WTC11 (cell line): ENCODE measurements around the gene CRYGN. TPM values are rescaled to one million over a fixed set of nuclear protein-coding genes. Genes with fewer than 3 reads are reported as not detected.

ENCODE experiments used
- ATAC-seq: fragments of 200-7000 bp; cut with Tn5 transposase; 2 replicates; pipeline ENCODE4 v1.10.0; 2021; ENCODE audit warnings: mild to moderate bottlenecking, moderate library complexity
- CTCF ChIA-PET: fragments of 300-600 bp; sonication (Branson Sonifier 250); formaldehyde crosslinking; loops from one replicate; lab custom pipeline; 2021; ENCODE audit warnings: antibody characterized with exemption; lab: Charles Lee
- POLR2A ChIA-PET: fragments of 350-600 bp; sonication (Branson Sonifier 250); formaldehyde crosslinking; loops from one replicate; lab custom pipeline; 2021; ENCODE audit warnings: antibody characterized with exemption; lab: Charles Lee
- DNase-seq: peaks from one replicate; pipeline ENCODE4 v3.0.0; 2021; ENCODE audit warnings: low spot score
- H3K27ac Mint-ChIP-seq: 2 replicates; pipeline ENCODE4 v1.8.0; 2021; ENCODE audit warnings: mixed read lengths
- H3K27me3 Mint-ChIP-seq: 2 replicates; pipeline ENCODE4 v1.8.0; 2021; ENCODE audit warnings: low read depth, mild to moderate bottlenecking, moderate library complexity, mixed read lengths
- H3K36me3 Mint-ChIP-seq: 2 replicates; pipeline ENCODE4 v1.8.0; 2021; ENCODE audit warnings: mixed read lengths
- H3K4me1 Mint-ChIP-seq: 2 replicates; pipeline ENCODE4 v1.8.0; 2022; ENCODE audit warnings: mixed read lengths
- H3K4me3 Mint-ChIP-seq: 2 replicates; pipeline ENCODE4 v1.8.0; 2021; ENCODE audit warnings: mild to moderate bottlenecking, moderate library complexity, mixed read lengths
- H3K9me3 Mint-ChIP-seq: 2 replicates; pipeline ENCODE4 v1.8.0; 2021; ENCODE audit warnings: mixed read lengths
- ATF1 ChIP-seq: sonication (generic); formaldehyde crosslinking; IDR thresholded peaks from 2 replicates; pipeline ENCODE4 v1.8.1; 2023; ENCODE audit warnings: mild to moderate bottlenecking, moderate library complexity, missing genetic modification reagents
- ESRRA ChIP-seq: sonication (generic); formaldehyde crosslinking; IDR thresholded peaks from 2 replicates; pipeline ENCODE4 v1.8.1; 2022; ENCODE audit warnings: mild to moderate bottlenecking, missing genetic modification reagents, borderline replicate concordance
- ETV6 ChIP-seq: sonication (generic); formaldehyde crosslinking; IDR thresholded peaks from 2 replicates; pipeline ENCODE4 v1.8.1; 2022; ENCODE audit warnings: mild to moderate bottlenecking, missing genetic modification reagents
- GRHL2 ChIP-seq: fragments of 250-450 bp; sonication (Bioruptor Pico); IDR thresholded peaks from 2 replicates; pipeline ENCODE4 v1.8.0; 2022; ENCODE audit warnings: mild to moderate bottlenecking, moderate library complexity; ENCODE audit not compliant: insufficient replicate concordance, severe bottlenecking
- HMGA2 ChIP-seq: fragments of 250-450 bp; sonication (Bioruptor Pico); IDR thresholded peaks from 2 replicates; pipeline ENCODE4 v1.4.0; 2021; ENCODE audit warnings: mild to moderate bottlenecking, moderate library complexity
- NFYB ChIP-seq: sonication (generic); formaldehyde crosslinking; conservative IDR thresholded peaks from 2 replicates; pipeline ENCODE4 v1.8.0; 2022; ENCODE audit warnings: low read depth, missing genetic modification reagents
- NR2C2 ChIP-seq: sonication (generic); formaldehyde crosslinking; IDR thresholded peaks from 2 replicates; pipeline ENCODE4 v1.8.0; 2022; ENCODE audit warnings: mild to moderate bottlenecking, missing genetic modification reagents
- TCF7 ChIP-seq: sonication (generic); formaldehyde crosslinking; IDR thresholded peaks from 2 replicates; pipeline ENCODE4 v1.8.0; 2022; ENCODE audit warnings: mild to moderate bottlenecking, low read depth, missing genetic modification reagents, moderate library complexity
- TEAD1 ChIP-seq: sonication (generic); formaldehyde crosslinking; IDR thresholded peaks from 2 replicates; pipeline ENCODE4 v1.8.0; 2022; ENCODE audit warnings: mild to moderate bottlenecking, missing genetic modification reagents
- ZNF232 ChIP-seq: sonication (generic); formaldehyde crosslinking; IDR thresholded peaks from 2 replicates; pipeline ENCODE4 v1.8.0; 2022; ENCODE audit warnings: mild to moderate bottlenecking, missing genetic modification reagents
- ZNF317 ChIP-seq: sonication (generic); formaldehyde crosslinking; IDR thresholded peaks from 2 replicates; pipeline ENCODE4 v1.8.1; 2023; ENCODE audit warnings: low read depth, mild to moderate bottlenecking, moderate library complexity, missing genetic modification reagents, borderline replicate concordance
- ZNF396 ChIP-seq: fragments of 250-450 bp; sonication (Bioruptor Pico); IDR thresholded peaks from 2 replicates; pipeline ENCODE4 v1.8.0; 2021; ENCODE audit warnings: mild to moderate bottlenecking, moderate library complexity, borderline replicate concordance
- ZNF416 ChIP-seq: fragments of 250-450 bp; sonication (Bioruptor Pico); IDR thresholded peaks from 2 replicates; pipeline ENCODE4 v1.9.0; 2021; ENCODE audit warnings: mild to moderate bottlenecking, inconsistent platforms
- ZNF423 ChIP-seq: fragments of 250-450 bp; sonication (Bioruptor Pico); IDR thresholded peaks from 2 replicates; pipeline ENCODE4 v2.1.2; 2022; ENCODE audit warnings: mild to moderate bottlenecking, moderate library complexity
- total RNA-seq: library from RNA; stranded (reverse); gene quantifications from 3 replicates; pipeline ENCODE4 v1.2.3, GENCODE V29; 2021
- TF ChIP-seq, protein P1 (sequence below): sonication (generic); formaldehyde crosslinking; IDR thresholded peaks from 2 replicates; pipeline ENCODE4 v1.8.1; 2022; ENCODE audit warnings: low read depth, mild to moderate bottlenecking, moderate library complexity, missing genetic modification reagents, borderline replicate concordance
- TF ChIP-seq, protein P2 (sequence below): sonication (generic); formaldehyde crosslinking; IDR thresholded peaks from 2 replicates; pipeline ENCODE4 v1.8.1; 2023; ENCODE audit warnings: mild to moderate bottlenecking, moderate library complexity, missing genetic modification reagents
- TF ChIP-seq, protein P3 (sequence below): sonication (generic); formaldehyde crosslinking; IDR thresholded peaks from 2 replicates; pipeline ENCODE4 v1.8.1; 2022; ENCODE audit warnings: missing genetic modification reagents, borderline replicate concordance
- TF ChIP-seq, protein P4 (sequence below): fragments of 200-600 bp; IDR thresholded peaks from 2 replicates; pipeline ENCODE4 v1.8.0; 2022; ENCODE audit warnings: antibody characterized with exemption
- TF ChIP-seq, protein P5 (sequence below): sonication (generic); formaldehyde crosslinking; IDR thresholded peaks from 2 replicates; pipeline ENCODE4 v1.8.1; 2023; ENCODE audit warnings: mild to moderate bottlenecking, missing genetic modification reagents

Gene CRYGN
- total RNA-seq, 1 experiment from 2014 or later, result 1.5 TPM

DNA sequence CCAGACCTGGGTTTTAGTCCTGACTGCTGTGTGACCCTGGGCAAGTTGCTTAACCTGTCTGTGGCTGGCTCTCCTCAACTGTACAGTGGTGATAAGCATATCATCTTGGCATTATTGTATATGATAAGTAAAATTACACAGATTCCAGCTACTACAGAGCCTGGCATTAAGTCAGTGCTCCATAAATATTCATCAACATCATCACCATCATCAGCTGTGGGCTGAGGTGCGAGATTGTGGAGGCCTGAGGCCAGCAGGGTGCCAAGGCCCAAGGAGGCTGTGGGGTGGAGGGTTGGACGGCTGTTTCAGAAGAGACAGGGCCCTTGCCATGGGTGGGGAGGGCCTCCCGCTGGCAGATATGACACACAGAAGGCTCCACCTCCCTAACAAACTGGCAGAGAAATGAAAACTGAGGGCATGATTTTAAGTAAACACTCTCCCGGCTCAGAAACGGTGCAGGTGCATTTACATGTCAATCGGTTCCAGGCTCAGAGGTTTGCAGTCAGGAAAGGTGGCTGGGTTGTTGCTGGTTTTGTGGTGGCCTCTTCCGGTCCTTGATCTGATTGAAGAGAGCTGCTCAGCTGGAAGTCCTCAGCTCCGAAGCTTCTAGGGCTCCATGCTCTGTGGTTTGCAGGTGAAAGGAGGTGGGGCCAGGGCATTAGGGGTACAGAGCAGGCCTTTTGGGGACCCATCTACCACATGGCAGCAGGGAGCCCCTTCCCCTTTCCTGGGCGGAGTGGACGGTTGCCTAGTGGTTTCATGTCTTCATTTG is 10.2 kb downstream of the CRYGN start:
- no peak; the same call in 1 of the 2 replicates for ATAC-seq
- H3K36me3 Mint-ChIP-seq, result no peaks in the 10 kb centered on the region
- peaks cover 32% of the 10 kb centered on the region for H3K4me1 Mint-ChIP-seq
- DNase-seq, result no peak
- H3K4me3 Mint-ChIP-seq, result no peak overlapping the region
- peak overlapping the region; percentile 78; the same call in 1 of the 2 replicates for H3K27ac Mint-ChIP-seq
- H3K9me3 Mint-ChIP-seq, result no peaks in the 10 kb centered on the region
- TF ChIP-seq, protein P1, sequence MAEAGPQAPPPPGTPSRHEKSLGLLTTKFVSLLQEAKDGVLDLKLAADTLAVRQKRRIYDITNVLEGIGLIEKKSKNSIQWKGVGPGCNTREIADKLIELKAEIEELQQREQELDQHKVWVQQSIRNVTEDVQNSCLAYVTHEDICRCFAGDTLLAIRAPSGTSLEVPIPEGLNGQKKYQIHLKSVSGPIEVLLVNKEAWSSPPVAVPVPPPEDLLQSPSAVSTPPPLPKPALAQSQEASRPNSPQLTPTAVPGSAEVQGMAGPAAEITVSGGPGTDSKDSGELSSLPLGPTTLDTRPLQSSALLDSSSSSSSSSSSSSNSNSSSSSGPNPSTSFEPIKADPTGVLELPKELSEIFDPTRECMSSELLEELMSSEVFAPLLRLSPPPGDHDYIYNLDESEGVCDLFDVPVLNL (CRISPR knock-in tag), result no peak
- TF ChIP-seq, all 79 proteins: peak for 0
- ChIA-PET CTCF (interaction anchor here (1.2 kb wide), 1 partner anchor 11 kb away, joined by 5 read pairs; the partner anchor contains the start of gene CRYGN), POLR2A (no interaction called here)
- no peaks in the 10 kb centered on the region; the same call in 1 of the 2 replicates for H3K27me3 Mint-ChIP-seq

DNA sequence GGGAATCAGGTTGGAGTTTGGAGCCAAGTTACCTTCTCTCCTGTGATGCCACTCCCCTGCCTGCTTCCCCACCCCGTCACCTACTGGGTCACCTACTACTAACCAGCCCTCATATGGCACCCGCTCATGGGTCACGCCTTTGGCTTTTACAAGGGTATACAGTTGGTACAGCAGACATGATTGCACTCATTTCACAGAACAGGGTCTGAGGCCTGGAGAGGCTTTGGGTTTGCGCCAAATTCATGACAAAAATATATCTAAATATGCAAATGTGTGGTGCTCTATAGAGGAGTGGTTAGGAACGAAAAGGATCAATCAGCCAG is 10.7 kb downstream of the CRYGN start:
- no peaks in the 10 kb centered on the region for H3K36me3 Mint-ChIP-seq
- TF ChIP-seq GRHL2 (CRISPR knock-in tag) (no peak), TCF7 (CRISPR knock-in tag) (no peak), ZNF232 (CRISPR knock-in tag) (no peak), ETV6 (CRISPR knock-in tag) (no peak), NFYB (CRISPR knock-in tag) (no peak), TEAD1 (CRISPR knock-in tag) (no peak), NR2C2 (no peak), ZNF423 (CRISPR knock-in tag) (no peak), ATF1 (CRISPR knock-in tag) (no peak), ZNF416 (CRISPR knock-in tag) (no peak), ESRRA (no peak)
- TF ChIP-seq, protein P2, sequence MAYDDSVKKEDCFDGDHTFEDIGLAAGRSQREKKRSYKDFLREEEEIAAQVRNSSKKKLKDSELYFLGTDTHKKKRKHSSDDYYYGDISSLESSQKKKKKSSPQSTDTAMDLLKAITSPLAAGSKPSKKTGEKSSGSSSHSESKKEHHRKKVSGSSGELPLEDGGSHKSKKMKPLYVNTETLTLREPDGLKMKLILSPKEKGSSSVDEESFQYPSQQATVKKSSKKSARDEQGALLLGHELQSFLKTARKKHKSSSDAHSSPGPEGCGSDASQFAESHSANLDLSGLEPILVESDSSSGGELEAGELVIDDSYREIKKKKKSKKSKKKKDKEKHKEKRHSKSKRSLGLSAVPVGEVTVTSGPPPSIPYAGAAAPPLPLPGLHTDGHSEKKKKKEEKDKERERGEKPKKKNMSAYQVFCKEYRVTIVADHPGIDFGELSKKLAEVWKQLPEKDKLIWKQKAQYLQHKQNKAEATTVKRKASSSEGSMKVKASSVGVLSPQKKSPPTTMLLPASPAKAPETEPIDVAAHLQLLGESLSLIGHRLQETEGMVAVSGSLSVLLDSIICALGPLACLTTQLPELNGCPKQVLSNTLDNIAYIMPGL (CRISPR knock-in tag), result no peak
- TF ChIP-seq, protein P3, sequence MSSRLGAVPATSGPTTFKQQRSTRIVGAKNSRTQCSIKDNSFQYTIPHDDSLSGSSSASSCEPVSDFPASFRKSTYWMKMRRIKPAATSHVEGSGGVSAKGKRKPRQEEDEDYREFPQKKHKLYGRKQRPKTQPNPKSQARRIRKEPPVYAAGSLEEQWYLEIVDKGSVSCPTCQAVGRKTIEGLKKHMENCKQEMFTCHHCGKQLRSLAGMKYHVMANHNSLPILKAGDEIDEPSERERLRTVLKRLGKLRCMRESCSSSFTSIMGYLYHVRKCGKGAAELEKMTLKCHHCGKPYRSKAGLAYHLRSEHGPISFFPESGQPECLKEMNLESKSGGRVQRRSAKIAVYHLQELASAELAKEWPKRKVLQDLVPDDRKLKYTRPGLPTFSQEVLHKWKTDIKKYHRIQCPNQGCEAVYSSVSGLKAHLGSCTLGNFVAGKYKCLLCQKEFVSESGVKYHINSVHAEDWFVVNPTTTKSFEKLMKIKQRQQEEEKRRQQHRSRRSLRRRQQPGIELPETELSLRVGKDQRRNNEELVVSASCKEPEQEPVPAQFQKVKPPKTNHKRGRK (CRISPR knock-in tag), result no peak
- ChIA-PET CTCF (no interaction called here), POLR2A (no interaction called here)
- no peak overlapping the region for H3K4me3 Mint-ChIP-seq
- no peaks in the 10 kb centered on the region for H3K9me3 Mint-ChIP-seq
- H3K27me3 Mint-ChIP-seq, result peaks cover 2% of the 10 kb centered on the region
- H3K4me1 Mint-ChIP-seq, result peaks cover 32% of the 10 kb centered on the region
- ATAC-seq (no peak), DNase-seq (no peak)
- H3K27ac Mint-ChIP-seq, result no peak overlapping the region

DNA sequence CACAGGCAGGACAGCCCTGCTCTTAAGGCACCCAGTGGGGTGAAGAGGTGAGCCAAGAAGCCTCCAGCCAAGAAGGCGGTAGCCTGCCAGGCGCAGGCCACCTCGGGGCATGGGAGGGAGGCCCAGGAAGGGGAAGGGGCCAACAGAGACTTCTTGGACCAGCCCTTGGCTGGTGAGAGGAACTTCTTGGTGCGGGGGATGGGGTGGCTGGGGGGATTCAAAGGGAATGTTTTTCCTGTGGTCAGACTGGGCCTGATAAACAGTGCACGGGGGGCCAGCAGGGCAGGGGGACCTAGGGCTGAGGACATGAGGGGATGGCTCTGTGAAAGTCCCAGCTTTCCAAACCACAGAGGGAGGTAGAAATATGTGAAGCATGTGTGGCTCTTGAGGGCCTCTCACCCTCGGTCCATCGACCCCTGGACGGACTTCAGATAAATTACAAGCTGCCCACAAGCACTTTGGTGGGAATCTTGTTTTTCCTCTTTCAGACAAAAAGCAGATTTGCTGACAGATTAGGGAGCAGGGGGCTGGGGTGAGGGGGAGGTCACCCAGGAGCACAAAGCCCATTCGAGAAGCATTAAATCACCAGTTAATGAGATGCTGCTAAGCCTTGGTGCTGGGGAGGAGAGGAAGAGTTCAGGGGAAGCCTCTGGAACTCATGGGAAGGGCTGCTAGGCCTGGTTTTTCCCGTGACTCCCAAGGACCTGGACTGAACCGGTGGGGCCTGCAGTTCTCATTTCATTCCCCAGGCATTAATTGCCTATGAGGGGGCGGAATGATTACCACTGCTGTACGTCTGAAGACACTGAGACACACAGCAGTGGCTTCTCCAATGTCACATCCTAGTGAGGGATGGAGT is 11.3 kb downstream of the CRYGN start:
- Mint-ChIP-seq H3K4me1 (peaks cover 32% of the 10 kb centered on the region), H3K27ac (no peak overlapping the region), H3K27me3 (peaks cover 3% of the 10 kb centered on the region), H3K36me3 (no peaks in the 10 kb centered on the region), H3K9me3 (no peaks in the 10 kb centered on the region), H3K4me3 (no peak overlapping the region)
- POLR2A ChIA-PET, result no interaction called here
- ATAC-seq (peak; percentile 20), DNase-seq (no peak)
- CTCF ChIA-PET, result interaction anchor here (0.7 kb wide), 1 partner anchor 184 kb away, joined by 3 read pairs; no protein-coding TSS in a partner anchor
- TF ChIP-seq ZNF396 (CRISPR knock-in tag) (no peak), ZNF317 (CRISPR knock-in tag) (no peak), HMGA2 (no peak)
- TF ChIP-seq, protein P4, sequence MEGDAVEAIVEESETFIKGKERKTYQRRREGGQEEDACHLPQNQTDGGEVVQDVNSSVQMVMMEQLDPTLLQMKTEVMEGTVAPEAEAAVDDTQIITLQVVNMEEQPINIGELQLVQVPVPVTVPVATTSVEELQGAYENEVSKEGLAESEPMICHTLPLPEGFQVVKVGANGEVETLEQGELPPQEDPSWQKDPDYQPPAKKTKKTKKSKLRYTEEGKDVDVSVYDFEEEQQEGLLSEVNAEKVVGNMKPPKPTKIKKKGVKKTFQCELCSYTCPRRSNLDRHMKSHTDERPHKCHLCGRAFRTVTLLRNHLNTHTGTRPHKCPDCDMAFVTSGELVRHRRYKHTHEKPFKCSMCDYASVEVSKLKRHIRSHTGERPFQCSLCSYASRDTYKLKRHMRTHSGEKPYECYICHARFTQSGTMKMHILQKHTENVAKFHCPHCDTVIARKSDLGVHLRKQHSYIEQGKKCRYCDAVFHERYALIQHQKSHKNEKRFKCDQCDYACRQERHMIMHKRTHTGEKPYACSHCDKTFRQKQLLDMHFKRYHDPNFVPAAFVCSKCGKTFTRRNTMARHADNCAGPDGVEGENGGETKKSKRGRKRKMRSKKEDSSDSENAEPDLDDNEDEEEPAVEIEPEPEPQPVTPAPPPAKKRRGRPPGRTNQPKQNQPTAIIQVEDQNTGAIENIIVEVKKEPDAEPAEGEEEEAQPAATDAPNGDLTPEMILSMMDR, result no peak
- TF ChIP-seq, protein P5, sequence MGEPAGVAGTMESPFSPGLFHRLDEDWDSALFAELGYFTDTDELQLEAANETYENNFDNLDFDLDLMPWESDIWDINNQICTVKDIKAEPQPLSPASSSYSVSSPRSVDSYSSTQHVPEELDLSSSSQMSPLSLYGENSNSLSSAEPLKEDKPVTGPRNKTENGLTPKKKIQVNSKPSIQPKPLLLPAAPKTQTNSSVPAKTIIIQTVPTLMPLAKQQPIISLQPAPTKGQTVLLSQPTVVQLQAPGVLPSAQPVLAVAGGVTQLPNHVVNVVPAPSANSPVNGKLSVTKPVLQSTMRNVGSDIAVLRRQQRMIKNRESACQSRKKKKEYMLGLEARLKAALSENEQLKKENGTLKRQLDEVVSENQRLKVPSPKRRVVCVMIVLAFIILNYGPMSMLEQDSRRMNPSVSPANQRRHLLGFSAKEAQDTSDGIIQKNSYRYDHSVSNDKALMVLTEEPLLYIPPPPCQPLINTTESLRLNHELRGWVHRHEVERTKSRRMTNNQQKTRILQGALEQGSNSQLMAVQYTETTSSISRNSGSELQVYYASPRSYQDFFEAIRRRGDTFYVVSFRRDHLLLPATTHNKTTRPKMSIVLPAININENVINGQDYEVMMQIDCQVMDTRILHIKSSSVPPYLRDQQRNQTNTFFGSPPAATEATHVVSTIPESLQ (CRISPR knock-in tag), result no peak
